Measurements from ENCODE around the gene AKT1.

DNA sequence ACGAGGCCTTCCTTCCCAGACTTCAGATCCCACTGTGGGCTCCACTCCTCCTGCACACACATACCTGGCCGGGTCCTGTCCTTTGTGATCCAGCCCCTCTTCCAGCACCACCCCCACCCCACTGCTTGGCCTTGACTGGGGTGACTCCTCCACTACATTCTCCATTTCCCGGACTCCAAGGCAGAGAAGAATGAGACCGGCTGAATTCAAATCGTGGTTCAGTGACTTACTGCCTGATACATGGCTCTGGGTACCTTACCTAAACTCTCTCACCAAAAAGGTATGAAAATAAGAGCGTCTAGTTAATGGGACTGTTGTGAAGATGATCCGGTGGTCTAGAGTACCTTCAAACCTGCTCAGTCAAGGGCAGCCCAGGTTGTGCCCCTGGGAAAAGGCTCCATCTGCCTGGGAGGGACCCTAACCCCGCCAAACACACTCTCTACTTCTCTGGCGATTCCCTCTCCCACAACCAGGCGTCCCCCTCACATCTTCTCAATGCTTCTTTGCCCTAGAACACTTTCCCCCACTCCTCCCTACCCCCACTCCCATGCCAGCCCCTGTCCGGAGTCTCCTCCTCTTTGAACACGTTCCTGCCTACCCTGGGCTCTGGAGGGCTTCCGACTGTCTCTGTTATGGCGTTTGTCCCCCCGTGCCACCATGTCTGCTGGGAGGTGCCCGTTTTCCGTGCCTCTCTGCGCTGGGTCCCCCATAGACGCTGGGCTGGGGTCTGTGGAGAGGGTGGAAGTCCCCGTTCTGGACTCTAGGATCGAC is 3.9 kb upstream of the AKT1 start:
- TF ChIP-seq EHMT2 (IDR thresholded peaks at IDR 0.05; ENCODE audit: low read depth): no peak
- no peak for TF ChIP-seq MAFK (IDR thresholded peaks at IDR 0.05; ENCODE audit: partially characterized antibody)
- no peak for TF ChIP-seq CTCF (IDR thresholded peaks at IDR 0.05)
- TF ChIP-seq, protein P1, sequence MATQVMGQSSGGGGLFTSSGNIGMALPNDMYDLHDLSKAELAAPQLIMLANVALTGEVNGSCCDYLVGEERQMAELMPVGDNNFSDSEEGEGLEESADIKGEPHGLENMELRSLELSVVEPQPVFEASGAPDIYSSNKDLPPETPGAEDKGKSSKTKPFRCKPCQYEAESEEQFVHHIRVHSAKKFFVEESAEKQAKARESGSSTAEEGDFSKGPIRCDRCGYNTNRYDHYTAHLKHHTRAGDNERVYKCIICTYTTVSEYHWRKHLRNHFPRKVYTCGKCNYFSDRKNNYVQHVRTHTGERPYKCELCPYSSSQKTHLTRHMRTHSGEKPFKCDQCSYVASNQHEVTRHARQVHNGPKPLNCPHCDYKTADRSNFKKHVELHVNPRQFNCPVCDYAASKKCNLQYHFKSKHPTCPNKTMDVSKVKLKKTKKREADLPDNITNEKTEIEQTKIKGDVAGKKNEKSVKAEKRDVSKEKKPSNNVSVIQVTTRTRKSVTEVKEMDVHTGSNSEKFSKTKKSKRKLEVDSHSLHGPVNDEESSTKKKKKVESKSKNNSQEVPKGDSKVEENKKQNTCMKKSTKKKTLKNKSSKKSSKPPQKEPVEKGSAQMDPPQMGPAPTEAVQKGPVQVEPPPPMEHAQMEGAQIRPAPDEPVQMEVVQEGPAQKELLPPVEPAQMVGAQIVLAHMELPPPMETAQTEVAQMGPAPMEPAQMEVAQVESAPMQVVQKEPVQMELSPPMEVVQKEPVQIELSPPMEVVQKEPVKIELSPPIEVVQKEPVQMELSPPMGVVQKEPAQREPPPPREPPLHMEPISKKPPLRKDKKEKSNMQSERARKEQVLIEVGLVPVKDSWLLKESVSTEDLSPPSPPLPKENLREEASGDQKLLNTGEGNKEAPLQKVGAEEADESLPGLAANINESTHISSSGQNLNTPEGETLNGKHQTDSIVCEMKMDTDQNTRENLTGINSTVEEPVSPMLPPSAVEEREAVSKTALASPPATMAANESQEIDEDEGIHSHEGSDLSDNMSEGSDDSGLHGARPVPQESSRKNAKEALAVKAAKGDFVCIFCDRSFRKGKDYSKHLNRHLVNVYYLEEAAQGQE (IDR thresholded peaks at IDR 0.05): no peak
- no peak for TF ChIP-seq POLR2A (IDR thresholded peaks at IDR 0.05; ENCODE audit: low read length)
- no peak for TF ChIP-seq NR3C1 (IDR thresholded peaks at IDR 0.05)
- no peak for TF ChIP-seq CHD4 (IDR thresholded peaks at IDR 0.05; ENCODE audit: borderline replicate concordance)
- no peak for TF ChIP-seq ESRRA (IDR thresholded peaks at IDR 0.05; ENCODE audit: borderline replicate concordance, low read length)
- no peak for TF ChIP-seq RAD21 (conservative IDR thresholded peaks at IDR 0.05 in 1 of 2, IDR thresholded peaks at IDR 0.05 in 1 of 2)
- TF ChIP-seq MAZ (IDR thresholded peaks at IDR 0.05; ENCODE audit: borderline replicate concordance, low read depth, low read length): no peak
